Stimulated activated CD4-positive, alpha-beta T cell treated with anti-CD3 and anti-CD28 coated beads, Interleukin-4, amount 100 ng/mL, for 1 hour (primary cell): ENCODE results near the gene OR10Z1.

ENCODE experiments used
- DNase-seq: peaks from one replicate; pipeline ENCODE4 v3.0.0-alpha.2; 2020

The OR10Z1 gene, protein sequence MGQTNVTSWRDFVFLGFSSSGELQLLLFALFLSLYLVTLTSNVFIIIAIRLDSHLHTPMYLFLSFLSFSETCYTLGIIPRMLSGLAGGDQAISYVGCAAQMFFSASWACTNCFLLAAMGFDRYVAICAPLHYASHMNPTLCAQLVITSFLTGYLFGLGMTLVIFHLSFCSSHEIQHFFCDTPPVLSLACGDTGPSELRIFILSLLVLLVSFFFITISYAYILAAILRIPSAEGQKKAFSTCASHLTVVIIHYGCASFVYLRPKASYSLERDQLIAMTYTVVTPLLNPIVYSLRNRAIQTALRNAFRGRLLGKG

DNA sequence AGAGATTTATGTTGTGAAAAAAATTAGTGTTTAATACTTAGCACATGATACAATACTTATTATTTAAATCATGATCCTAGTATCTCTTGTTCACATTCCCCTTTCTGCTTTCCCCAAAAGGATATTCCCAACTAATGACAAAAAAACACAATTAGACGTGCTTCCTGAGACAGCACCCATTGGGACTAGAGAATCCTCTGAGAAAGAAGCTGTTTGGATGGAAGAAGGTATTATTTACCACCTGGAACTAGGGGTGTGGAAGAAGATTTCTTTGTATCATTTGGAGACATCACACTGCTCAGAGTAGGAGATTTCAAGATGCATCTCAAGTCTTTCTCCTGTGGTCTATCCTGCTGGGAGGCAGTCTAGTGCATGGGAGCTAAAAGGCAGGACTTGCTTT, at the start of gene OR10Z1:
Gene OR10Z1 (plus strand): TSS at position 301 of the 400 bp plus-strand sequence. CDS start 1,171 bp downstream, outside the sequence.
- no peak for DNase-seq

DNA sequence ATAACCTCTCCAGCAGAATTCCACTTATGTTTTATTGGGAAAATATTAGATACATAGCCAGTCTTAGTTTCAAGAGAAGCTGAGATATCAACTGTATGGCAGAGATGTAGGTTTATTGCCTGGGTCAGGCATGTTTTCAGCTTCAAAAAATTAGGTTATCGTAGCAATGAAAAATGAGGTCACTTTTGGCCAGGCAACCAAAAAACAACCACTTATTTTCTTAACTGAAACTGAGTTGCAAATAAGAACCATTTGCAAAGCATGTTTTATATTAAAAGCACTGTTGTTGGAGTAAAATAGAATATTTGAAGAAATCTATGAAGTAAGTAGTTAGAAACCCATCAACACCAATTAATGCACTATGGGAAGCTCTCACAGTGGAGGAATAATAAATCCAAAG, 45.4 kb upstream of the OR10Z1 start:
- no peak for DNase-seq

DNA sequence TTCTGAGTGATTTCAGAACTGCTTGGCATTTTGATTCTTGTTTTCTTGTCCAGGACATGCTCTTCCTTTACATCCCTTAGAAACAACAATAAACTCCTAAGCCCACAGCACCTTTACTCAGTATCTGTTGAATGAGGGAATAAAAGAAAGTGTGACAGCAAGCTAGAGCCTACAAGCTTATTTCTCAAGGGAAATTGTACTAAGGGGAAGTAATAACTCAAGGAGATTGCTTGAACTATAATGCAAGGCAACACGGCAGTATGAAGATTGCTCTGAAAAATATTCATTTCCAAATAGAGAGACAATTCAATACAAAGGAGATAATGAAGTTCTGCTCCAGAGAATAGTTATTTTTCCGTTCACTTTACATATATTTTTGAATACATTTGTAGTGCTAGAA, 41.2 kb upstream of the OR10Z1 start:
- no peak for DNase-seq

DNA sequence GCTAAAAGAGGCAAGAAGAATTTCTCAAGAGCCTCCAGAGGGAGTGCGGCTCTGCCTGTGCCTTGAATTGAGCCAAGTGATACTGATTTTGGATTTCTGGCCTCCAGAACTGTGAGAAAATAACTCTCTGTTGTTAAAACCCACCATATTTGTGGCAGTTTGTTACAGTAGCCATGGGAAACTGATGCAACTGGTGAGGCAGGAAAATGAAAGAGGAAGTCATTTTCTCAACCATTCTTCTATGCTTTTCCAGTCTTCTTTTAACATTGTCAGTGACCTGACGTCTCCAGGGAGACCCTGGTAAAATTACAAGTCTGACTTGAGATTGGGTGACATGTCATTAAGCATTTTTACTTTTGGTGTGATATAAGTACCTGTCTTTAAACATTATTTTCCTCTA, 40.5 kb upstream of the OR10Z1 start:
- DNase-seq, result no peak

DNA sequence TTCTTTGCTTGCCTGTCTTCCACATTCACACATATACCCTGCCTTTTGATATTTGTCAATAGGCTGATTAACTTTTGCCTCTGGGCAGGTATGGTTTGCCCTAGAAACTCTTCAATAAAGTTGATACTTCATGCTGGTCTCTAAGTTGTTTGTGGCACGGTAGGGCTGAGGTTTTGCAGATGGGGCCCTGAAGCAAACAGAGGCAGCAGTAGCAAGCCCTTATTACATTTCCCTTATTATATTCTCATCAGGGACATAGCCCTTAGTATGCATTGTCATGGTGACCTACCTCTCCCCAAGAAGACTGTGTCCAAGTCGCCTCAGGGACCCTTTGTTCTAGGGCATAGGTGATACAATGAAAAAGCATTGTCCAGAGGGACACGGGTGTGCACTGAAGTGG, 34.6 kb upstream of the OR10Z1 start, which contains the start of gene OR6P1:
Gene OR6P1 (minus strand): TSS at position 101 of the 400 bp plus-strand sequence. CDS start 6,976 bp downstream, outside the sequence.
- DNase-seq, result no peak

DNA sequence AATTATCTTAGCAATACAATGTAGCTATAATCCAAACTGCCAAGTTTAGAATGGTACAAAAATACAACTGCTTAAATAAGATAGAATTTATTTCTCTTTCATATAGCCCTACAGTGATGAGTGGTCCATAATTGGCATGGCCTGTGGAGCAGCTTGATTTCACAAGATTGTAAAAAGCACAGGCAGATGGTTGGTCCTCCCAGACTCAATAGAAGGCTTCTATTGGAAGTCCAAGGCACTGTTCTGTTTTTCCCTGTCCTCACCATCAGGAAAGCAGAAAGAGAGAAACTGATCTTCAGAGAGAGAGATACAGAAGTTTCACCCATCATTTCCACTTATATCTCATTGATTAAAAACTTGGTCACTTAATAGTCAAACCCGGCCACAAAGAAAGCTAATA, 32.8 kb upstream of the OR10Z1 start:
- DNase-seq, result no peak

DNA sequence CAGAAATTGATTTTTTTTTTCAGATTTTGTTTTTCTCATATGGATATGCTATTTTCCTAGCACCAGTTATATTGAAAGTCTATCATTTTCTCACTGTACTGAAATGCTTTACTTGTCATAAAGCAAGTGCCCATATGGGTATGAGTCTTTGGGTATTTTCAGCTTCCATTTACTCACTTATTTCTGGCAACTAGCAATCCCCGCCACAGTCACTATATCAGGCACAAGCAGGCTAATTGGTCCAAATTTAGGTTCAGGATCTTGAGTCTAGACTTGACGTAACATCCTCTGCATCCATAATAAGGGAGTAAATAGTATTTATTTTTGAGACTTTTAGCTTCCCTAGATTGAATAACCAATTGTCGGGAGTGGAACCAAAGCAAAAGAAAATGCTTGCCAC, 27.5 kb upstream of the OR10Z1 start:
- no peak for DNase-seq

DNA sequence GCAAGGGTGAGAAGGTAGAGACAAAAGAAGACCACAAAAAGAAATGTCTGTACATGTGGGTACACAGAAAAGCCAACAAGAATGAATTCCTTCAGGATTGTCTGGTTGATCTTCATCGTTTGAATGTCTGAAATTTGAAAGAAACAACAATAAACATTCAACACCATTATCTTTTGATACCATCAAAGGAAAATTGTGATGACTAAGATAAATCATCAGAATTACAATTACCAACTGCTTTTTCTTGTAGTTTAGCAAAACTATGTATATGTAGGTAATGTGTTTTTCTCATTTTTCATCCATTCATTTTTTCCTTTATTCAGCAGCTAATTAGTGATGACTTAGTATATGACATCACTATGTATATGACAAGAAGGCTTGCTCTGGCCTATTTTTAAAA, 25.3 kb upstream of the OR10Z1 start, which contains the start of gene OR10X1:
Gene OR10X1 (minus strand): TSS at position 167 of the 400 bp plus-strand sequence. CDS start 0 bp downstream, at position 167.
- no peak for DNase-seq

DNA sequence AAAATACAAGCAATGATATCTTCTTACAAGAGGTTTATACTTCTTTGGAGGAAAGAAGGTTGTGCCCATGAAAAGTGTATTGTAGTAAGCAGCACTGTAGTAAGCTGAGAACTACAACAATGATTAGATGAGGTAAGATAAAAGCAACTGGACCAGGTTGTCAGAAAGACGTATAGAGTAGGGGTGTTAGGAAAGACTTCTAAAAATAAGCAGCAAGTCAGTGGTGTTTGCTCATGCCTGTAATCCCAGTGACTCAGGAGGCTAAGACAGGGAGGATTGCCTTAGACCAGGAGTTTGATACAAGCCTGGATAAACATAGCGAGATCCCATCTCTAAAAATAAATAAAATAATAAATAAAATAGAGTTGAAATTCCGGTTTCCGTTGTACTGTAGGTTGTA, 21.1 kb upstream of the OR10Z1 start:
- DNase-seq, result no peak

DNA sequence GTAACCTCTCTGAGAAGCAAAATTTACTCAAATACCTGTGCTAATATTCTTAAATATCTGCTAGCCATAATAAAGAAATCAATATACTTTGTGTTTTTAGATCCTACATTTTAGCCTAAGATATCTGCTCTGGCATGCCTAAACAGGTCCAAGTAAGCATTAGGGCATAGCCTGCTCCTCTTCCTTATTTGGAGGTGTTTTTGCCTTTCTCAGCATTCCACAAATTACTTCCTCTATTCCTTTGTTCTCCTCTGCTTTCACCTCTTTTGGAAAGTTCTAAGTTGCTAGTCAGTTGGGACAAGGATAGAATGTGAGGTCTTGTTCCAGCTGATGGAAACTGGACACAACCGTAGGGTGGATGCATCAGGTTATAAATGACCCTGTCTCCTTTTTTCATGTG, 18.1 kb upstream of the OR10Z1 start:
- no peak for DNase-seq

DNA sequence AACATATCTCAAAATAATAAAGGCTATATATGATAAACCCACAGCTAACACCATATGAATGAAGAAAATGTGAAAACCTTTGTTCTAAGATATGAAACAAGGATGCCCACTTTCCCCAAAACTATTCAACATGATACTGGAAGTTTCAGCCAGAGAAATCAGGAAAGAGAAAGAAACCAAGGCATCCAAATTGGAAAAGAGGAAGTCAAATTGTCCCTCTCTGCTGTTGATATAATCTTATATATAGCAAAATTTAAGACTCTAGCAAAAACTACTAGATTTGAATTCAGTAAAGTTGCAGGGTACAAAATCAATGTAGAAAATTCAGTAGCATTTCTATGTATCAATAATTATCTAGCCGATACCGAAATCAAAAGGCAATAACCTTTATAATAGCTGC, 4.3 kb upstream of the OR10Z1 start:
- no peak for DNase-seq

DNA sequence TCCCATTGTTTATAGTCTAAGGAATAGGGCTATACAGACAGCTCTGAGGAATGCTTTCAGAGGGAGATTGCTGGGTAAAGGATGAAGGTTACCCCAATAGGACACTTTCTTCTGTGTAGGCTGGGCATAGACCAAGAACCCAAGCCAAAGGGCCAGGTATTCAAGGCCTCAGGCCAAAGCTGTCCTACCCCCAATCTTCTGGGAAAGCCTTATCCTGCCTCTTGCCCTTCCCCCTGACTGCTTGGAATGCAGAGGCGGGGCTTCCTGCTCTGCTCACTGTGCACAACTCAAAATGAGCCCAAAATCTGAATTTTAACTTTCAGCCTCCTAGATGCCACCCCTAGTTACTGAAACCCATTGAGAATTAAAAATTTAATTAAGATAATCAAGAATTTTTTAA, 2.2 kb downstream of the OR10Z1 start:
- no peak for DNase-seq

DNA sequence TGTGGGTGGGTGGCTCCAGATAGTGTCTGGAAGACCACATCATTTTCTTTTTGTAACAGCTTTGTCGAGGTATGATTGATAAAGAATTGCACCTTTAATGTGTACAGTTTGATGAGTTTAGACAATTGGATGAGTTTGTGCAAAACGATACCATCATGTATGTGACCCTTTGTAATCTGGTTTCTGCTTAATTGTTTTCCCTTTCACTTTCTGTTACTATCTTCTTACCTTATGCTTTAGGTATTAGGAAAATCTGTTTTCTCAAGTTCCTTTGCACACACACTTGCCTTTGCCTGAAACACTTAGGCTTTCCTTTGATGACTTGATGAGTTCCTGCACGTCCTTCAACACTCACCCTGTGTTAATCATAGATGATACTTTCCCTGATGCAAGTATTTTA, 6.8 kb downstream of the OR10Z1 start:
- DNase-seq, result no peak

DNA sequence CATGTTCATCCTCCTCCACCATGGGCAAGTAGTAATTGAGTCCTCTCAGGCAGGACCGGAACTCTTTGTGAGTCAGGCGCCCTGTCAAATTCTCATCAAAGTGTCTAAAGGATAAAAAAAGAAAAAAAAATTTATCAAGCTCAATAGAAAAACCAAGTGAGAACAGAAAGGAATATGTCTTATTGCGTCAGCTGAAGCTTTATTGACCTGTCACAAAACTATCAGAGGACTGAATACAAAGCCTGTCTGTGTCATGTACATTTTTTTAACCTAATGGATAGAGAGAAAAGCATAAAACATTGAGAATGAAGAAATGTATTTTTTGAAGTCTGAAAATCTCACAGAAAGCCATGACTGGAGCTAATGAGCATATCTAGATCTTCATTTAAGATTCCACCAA, 8.7 kb downstream of the OR10Z1 start:
- DNase-seq, result no peak

DNA sequence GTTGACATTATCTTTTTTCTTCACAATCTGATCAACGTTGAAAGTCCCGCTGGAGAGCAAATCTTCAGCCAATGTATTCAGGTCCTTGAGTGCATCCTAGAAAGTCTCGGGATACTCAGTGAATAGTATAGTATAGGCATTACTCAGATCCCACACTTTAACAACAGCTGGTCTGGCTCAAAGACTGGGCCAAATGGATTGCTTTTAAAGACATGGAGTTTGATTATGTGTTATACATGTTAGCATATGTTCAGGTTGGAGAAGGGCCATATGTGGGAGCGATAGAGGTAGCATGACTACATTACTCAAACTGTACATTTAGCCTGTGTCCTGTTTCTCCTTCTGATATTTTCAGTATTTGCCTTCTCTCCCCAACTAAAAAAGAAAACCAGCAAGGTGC, 33.1 kb downstream of the OR10Z1 start:
- DNase-seq, result no peak

DNA sequence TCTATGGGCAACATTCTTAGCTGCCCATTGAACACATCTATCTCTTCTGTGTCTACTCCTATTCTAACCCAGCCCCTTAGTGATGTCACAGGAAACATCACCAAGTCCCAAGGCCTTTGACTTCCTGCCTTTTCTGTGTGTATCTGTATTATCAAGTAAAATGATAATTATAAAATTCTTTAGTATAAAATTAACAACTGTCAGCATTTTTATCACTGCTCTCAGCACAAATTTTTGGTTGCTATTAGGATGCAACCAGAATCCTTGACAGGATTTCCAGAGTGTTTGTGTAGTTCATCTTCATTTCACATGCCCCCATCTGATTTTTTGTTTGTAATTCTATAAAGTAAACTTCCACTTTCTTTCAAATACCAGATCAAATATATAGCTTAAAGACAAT, 33.8 kb downstream of the OR10Z1 start:
- no peak for DNase-seq

DNA sequence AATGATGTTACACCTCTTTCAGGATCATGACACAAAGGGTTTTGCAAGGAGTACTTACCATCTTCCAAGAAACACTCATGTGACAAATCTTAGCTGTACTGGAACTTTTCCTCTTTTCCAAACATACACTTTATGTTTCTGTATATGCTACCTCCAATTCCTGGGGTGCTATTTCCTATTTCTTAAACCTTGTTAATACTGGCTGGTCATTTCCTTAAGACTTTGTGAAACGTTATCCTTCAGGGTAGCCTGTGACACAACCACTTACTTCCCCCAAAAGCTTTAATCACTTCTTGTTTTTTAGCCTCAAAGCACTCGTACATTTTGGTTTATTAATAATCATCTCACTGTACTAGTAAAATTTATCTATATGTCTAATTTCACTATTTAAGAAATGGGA, 39.4 kb downstream of the OR10Z1 start:
- DNase-seq, result no peak

DNA sequence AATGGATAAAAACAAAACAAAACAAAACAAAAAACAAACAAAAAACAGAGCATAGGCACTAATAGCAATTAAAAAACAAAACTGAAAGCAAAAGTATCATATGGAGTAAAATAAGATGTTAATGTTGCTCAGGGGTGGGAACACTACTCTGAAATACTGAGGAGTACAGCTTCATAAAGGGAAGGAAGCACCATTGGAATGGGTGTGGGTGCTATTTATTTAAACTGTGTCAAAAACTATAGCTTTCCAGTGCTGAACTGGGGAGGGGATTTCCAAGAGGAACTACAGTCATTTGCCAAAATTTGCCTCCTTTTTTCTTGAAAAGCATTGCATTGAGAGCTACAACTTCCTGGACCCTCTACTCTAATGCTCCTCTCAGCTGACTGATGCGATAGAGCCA, 41.4 kb downstream of the OR10Z1 start:
- DNase-seq, result no peak

DNA sequence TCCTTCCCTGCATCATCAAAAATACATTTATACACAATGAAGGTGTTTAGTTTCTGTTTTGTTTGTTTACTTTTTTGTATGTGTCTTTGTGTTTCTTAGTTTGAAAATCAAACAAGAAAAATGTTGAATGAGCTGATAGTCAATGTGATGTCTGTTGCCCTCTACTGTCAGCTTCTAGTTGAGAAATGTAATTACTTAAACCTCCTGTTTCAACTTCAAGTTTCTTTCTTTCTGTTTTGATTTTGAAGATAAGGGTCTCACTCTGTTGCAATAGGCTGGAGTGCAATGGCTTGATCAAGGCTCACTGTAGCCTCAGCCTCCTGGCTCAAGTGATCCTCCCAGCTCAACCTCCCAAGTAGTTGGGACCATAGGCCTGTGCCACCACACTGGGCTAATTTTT, 44.0 kb downstream of the OR10Z1 start:
- no peak for DNase-seq

DNA sequence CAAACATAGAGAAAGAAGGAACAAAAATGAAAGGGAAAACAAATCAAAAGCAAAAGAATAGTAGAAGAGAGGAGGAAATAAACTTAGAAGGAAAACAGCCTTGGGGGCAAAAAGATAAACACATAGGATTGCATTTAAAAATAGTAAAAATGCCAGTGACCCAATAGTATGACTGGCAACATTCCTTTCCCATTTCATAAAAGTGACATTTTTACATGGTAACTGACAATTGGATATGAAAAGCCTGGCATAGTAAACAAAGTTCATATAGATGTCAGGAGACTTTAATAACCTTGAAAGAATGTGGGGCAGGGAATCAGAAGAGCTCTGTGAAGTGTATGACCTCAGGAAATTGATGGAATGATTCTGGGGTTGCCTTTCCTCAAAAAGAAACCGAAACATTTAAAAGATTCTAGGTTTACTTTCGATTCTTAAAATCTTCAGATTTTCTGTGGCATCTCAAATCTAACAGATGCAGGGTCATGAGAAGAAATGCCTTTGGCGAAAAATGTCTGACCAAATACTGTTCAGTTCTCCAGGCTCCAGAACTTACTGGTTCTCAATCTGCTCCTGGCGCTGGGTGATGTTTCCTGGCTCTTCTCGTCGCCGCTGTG, 47.8 kb downstream of the OR10Z1 start:
- DNase-seq, result no peak

DNA sequence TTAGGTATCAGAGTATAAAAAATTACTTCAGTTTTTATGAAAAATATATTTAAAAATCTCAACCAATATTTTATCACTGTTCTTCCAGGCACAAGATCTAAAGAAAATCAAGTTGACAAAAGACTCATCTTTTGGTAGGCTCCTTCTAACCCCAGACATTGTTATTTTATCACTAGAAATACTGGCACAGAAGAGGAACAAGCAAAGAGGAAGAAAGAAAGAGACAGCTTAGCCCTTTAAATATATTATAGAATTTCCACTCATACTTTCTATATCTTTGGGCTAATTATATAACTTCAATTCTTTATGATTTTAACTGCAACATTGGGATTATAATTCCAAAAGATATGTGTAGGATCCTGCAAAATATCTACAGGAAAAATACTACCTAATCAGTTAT, 49.0 kb downstream of the OR10Z1 start:
- no peak for DNase-seq

DNA sequence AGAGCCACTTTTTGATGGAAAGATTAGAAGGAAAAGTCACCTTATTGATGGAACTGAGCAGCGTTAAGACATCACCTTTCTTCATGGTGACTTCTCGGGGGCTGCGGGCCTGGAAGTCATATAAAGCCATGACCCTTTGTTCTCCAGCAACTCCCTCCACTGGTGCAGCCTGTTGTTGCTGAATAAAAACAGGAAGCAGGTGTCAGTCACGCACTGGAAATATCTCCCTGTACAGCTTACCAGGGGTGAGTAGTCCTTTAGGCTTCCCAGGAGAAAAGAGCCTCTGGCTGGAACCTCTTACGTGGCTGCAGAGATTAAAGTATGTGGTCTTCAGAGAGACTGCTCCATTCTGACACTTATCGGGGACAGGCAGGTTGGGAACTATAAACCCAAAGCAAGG, 49.5 kb downstream of the OR10Z1 start:
- no peak for DNase-seq
